SK-N-SH (cell line): ENCODE data around the gene PRIMPOL. TPM values are rescaled to one million over a fixed set of nuclear protein-coding genes. Genes with fewer than 3 reads are reported as not detected.
A peak's percentile ranks its signal among the peaks of the same experiment; 100 is the strongest.

Experiments used
- CTCF ChIA-PET: fragments of 300-600, 350-600 bp; formaldehyde crosslinking; extraction: SDS; loops from one replicate; lab custom pipeline; 2021; lab: Yijun Ruan, JAX
- POLR2A ChIA-PET: fragments of 350-600 bp; sonication (Branson Sonifier 250); formaldehyde crosslinking; extraction: SDS; loops from one replicate; lab custom pipeline; 2020; ENCODE audit warnings: antibody characterized with exemption, inconsistent platforms; lab: Yijun Ruan, JAX
- DNase-seq: peaks from one replicate; pipeline ENCODE4 v3.0.0; 2012
- H2AFZ ChIP-seq: fragments of 200-600 bp; sonication (generic); 2 replicates; pipeline ENCODE4 v1.8.1; 2016; ENCODE audit warnings: antibody characterized with exemption, mild to moderate bottlenecking, low read depth
- H3F3A ChIP-seq: fragments of 200-600 bp; sonication (generic); replicated peaks from 2 replicates; pipeline ENCODE3; 2016; ENCODE audit warnings: antibody characterized with exemption, mild to moderate bottlenecking; ENCODE audit not compliant: insufficient read depth
- H3K27ac ChIP-seq, 2 experiments: fragments of 200-500 bp in 1 of 2; fragments of 200-600 bp in 1 of 2; sonication (Bioruptor generic) in 1 of 2; sonication (generic), shearing (Covaris generic) in 1 of 2; 2 replicates each; pipeline versions ENCODE4 v1.5.1 to v1.6.1; 2014 to 2016; ENCODE audit warnings: low read depth in 2 of 2, inconsistent platforms in 1 of 2, low read length in 1 of 2, mild to moderate bottlenecking in 1 of 2, mixed read lengths in 1 of 2
- H3K27me3 ChIP-seq: fragments of 200-600 bp; sonication (generic), shearing (Covaris generic); 2 replicates; pipeline ENCODE4 v1.6.1; 2016; ENCODE audit warnings: mixed run types; ENCODE audit not compliant: insufficient read depth
- H3K36me3 ChIP-seq, 2 experiments: fragments of 200-500 bp in 1 of 2; fragments of 200-600 bp in 1 of 2; sonication (Bioruptor generic) in 1 of 2; sonication (generic) in 1 of 2; replicated peaks in 1 of 2; 2 replicates each; pipeline versions ENCODE3 to v1.5.1; 2014 to 2016; ENCODE audit warnings: low read length in 1 of 2, mild to moderate bottlenecking in 1 of 2; ENCODE audit not compliant: insufficient read depth in 2 of 2, control insufficient read depth in 1 of 2
- H3K4me1 ChIP-seq, 2 experiments: fragments of 200-500 bp in 1 of 2; fragments of 200-600 bp in 1 of 2; sonication (Bioruptor generic) in 1 of 2; sonication (generic), shearing (Covaris generic) in 1 of 2; 2 replicates each; pipeline versions ENCODE4 v1.5.1 to v1.6.1; 2014 to 2016; ENCODE audit warnings: low read depth in 1 of 2, low read length in 1 of 2, mixed run types in 1 of 2; ENCODE audit not compliant: insufficient read depth in 2 of 2, control insufficient read depth in 1 of 2
- H3K4me2 ChIP-seq: fragments of 200-600 bp; sonication (generic), shearing (Covaris generic); 2 replicates; pipeline ENCODE4 v1.6.1; 2017; ENCODE audit warnings: mixed run types
- H3K4me3 ChIP-seq, 2 experiments: fragments of 200-500 bp in 1 of 2; fragments of 200-600 bp in 1 of 2; sonication (Bioruptor generic) in 1 of 2; sonication (generic), shearing (Covaris generic) in 1 of 2; 2 replicates each; pipeline versions ENCODE4 v1.5.1 to v1.8.1; 2014 to 2016; ENCODE audit warnings: low read depth in 2 of 2, inconsistent platforms in 1 of 2, low read length in 1 of 2, mild to moderate bottlenecking in 1 of 2, mixed read lengths in 1 of 2, moderate library complexity in 1 of 2
- H3K79me2 ChIP-seq: fragments of 200-600 bp; sonication (generic); 2 replicates; pipeline ENCODE4 v1.8.1; 2017; ENCODE audit warnings: mild to moderate bottlenecking; ENCODE audit not compliant: insufficient read depth
- H3K9ac ChIP-seq: fragments of 200-600 bp; sonication (generic); 2 replicates; pipeline ENCODE4 v1.6.1; 2017; ENCODE audit warnings: mixed run types
- H3K9me2 ChIP-seq: fragments of 200-600 bp; sonication (generic); 2 replicates; pipeline ENCODE4 v1.6.1; 2017; ENCODE audit warnings: mixed run types
- H3K9me3 ChIP-seq: fragments of 200-600 bp; sonication (generic); 2 replicates; pipeline ENCODE4 v1.6.1; 2017; ENCODE audit warnings: mixed run types, mild to moderate bottlenecking, moderate library complexity
- H4K20me1 ChIP-seq: fragments of 200-600 bp; sonication (generic); 2 replicates; pipeline ENCODE4 v1.6.1; 2017; ENCODE audit warnings: mild to moderate bottlenecking, mixed run types; ENCODE audit not compliant: insufficient read depth
- CHD2 ChIP-seq: fragments of 150-350 bp; IDR thresholded peaks from 2 replicates; pipeline ENCODE4 v1.6.1; 2018; ENCODE audit warnings: low read length; ENCODE audit not compliant: partially characterized antibody
- ELF1 ChIP-seq: IDR thresholded peaks from 2 replicates; pipeline ENCODE4 v1.4.0; 2012
- FOXJ3 ChIP-seq: sonication (generic); formaldehyde crosslinking; IDR thresholded peaks from 2 replicates; pipeline ENCODE4 v1.5.1; 2020; ENCODE audit warnings: mild to moderate bottlenecking, missing genetic modification reagents
- GABPA ChIP-seq: IDR thresholded peaks from 2 replicates; pipeline ENCODE4 v1.4.0; 2012; ENCODE audit warnings: low read depth, mild to moderate bottlenecking
- GATA2 ChIP-seq: sonication (generic); formaldehyde crosslinking; IDR thresholded peaks from 2 replicates; pipeline ENCODE4 v1.5.0; 2020; ENCODE audit warnings: mild to moderate bottlenecking, missing genetic modification reagents
- MEF2A ChIP-seq: IDR thresholded peaks from 2 replicates; pipeline ENCODE4 v1.4.0; 2012; ENCODE audit warnings: low read depth, borderline replicate concordance
- MXI1 ChIP-seq: IDR thresholded peaks from 2 replicates; pipeline ENCODE4 v1.6.1; 2012; ENCODE audit warnings: mild to moderate bottlenecking, low read depth, low read length, improper control_type of control experiment
- SMC3 ChIP-seq: IDR thresholded peaks from 2 replicates; pipeline ENCODE4 v1.6.1; 2012; ENCODE audit warnings: low read depth, low read length, improper control_type of control experiment
- TCF12 ChIP-seq: IDR thresholded peaks from 2 replicates; pipeline ENCODE4 v1.4.0; 2012
- YY1 ChIP-seq: IDR thresholded peaks from 2 replicates; pipeline ENCODE4 v1.4.0; 2012; ENCODE audit warnings: low read depth, mild to moderate bottlenecking
- WGBS: methylation state at CpG from one replicate; pipeline ENCODE4 v1.1.6; 2017; ENCODE audit warnings: low lambda C conversion rate; 5-methylcytosine and 5-hydroxymethylcytosine counted together
- polyA plus RNA-seq, 3 experiments: library from polyadenylated mRNA; depleted of rRNA; stranded (reverse); fragments of >200 nt; gene quantifications; 2 replicates each; pipeline ENCODE4 v1.2.3, GENCODE V29; 2012
- TF ChIP-seq, protein P1 (sequence below): IDR thresholded peaks from 2 replicates; pipeline ENCODE4 v1.4.0; 2012; ENCODE audit warnings: low read depth, borderline replicate concordance

Gene PRIMPOL
- polyA plus RNA-seq, 1 of the 3 experiments (the other 2 are of a cell fraction) = 8.0 TPM

DNA sequence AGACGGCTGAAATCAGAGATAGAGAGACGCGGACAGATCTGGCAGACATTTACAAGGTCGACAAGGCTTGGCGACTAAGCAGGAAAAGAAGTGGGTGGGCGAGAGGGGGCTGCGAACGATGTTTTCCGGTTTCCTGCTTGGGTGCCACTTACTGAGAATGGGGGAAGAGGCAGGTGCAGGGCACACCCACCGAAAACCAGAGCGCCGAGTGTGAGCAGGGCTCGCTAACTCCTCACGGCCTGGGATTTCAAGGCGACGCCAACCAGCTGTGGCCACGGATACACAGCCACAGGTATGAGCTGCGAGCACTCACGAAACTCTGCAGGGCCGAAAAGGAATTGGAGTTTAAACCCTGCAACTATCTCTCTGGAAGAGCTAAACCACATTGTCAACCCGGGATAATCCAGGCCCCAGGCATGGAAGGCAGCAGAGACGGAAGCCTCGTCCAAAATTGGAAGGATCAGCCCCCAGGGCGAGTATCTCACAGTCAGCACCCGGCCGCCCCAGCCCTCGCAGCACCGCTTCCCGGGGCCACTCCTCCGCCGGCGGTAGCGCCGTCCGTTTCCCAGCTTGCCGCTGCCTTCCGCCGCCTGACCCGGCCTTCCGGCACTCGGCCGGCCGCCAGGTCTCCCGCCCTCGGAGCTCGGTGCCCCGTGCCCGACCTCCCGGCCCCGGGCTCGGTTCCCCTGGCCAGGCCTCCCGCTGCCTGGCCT lies 1.1 kb upstream of the PRIMPOL start:
- Histone ChIP-seq H3K36me3 (peaks cover 12 to 15% of the 10 kb centered on the region in 2 experiments), H3K9me3 (no peaks in the 10 kb centered on the region), H3K4me3 (peak overlapping the region; percentile 72 to 86), H3K27ac (peak overlapping the region; percentile 91 to 94), H3K9me2 (no peaks in the 10 kb centered on the region), H2AFZ (peak overlapping the region; percentile 72; the same call in 1 of the 2 replicates), H3K4me2 (peak overlapping the region; percentile 92), H3K27me3 (no peaks in the 10 kb centered on the region), H3K4me1 (peaks cover 26 to 27% of the 10 kb centered on the region in 2 experiments; a peak in 3 of 4 replicates), H4K20me1 (peaks cover 23% of the 10 kb centered on the region; the same call in 1 of the 2 replicates), H3K9ac (peak overlapping the region; percentile 97), H3K79me2 (peaks cover 64% of the 10 kb centered on the region), H3F3A (peaks cover 7% of the 10 kb centered on the region)
- WGBS = 2% methylated on average over 44 of the region's 52 CpGs
- CTCF ChIA-PET = interaction anchor here (0.7 to 3.0 kb wide), 7 partner anchors 76 to 448 kb away, joined by 3 to 16 read pairs (median 4); no protein-coding TSS in a partner anchor
- DNase-seq = peak; percentile 62
- POLR2A ChIA-PET = interaction anchor here (0.6 to 1.3 kb wide), 5 partner anchors 43 to 494 kb away, joined by 3 to 5 read pairs (median 4); partner anchors contain the start of genes CENPU, IRF2 and SLC25A4
- TF ChIP-seq GABPA (peak; percentile 18; the same call in 1 of the 2 replicates), YY1 (0 out of 2 replicates have a peak, but pooled peaks have one; percentile 4), MEF2A (no peak), SMC3 (no peak), CHD2 (no peak), FOXJ3 (no peak), ELF1 (no peak; the same call in 1 of the 2 replicates)
- TF ChIP-seq, protein P1, sequence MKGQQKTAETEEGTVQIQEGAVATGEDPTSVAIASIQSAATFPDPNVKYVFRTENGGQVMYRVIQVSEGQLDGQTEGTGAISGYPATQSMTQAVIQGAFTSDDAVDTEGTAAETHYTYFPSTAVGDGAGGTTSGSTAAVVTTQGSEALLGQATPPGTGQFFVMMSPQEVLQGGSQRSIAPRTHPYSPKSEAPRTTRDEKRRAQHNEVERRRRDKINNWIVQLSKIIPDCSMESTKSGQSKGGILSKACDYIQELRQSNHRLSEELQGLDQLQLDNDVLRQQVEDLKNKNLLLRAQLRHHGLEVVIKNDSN = no peak

DNA sequence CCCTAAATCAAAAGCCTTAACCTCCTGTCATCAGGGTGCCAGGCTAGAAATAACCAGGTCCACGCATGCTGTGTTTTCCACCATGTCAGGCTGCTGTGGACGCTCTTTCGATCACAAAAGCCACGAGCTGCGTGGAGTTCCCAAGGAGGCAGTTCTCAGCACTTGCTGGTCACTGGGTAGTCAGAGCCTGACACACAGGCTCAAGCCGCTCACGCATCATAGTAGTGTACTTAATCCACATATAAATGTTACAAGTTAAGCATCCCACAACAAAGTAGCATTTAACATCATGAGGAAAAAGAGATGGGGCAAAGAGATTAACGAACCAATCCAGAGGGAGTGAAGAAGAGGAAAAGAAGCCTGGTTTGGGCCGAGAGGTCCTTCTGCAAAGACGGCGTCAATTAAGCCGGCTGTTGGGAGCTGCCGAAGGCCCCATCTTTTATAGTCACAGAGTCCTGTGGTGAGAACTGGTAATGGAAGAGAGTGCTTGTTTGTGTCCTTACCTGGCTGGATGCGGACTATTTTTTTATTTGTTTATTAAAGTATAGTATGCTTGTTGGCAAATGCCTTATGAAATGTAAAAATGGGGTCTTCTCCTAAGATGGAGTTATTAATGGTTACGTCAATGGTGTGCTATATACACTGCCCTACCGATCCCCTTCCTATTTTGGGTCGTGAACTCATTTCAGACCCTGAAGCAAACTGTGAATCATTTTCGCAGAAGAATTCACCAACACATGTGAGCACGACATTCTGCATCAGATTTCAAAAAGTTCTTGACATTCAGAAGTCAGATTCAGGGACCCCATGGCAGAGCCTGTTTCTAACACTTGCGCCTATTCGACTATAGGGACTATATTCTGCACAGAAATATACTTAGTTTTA lies 675 bp downstream of the PRIMPOL start:
- H3K27ac ChIP-seq = peak overlapping the region; percentile 71 to 91
- no peaks in the 10 kb centered on the region for H3K9me2 ChIP-seq
- 37% methylated on average over 21 of the region's 21 CpGs for WGBS
- peaks cover under 1% of the 10 kb centered on the region for H3F3A ChIP-seq
- H2AFZ ChIP-seq = peak overlapping the region; percentile 70
- no peaks in the 10 kb centered on the region for H3K9me3 ChIP-seq
- TF ChIP-seq TCF12 (no peak), MXI1 (peak; percentile 51; the same call in 1 of the 2 replicates), GATA2 (CRISPR knock-in tag) (no peak)
- TF ChIP-seq, all 33 proteins: peak for 1
- ChIA-PET POLR2A (no interaction called here), CTCF (interaction anchor here (0.8 to 3.0 kb wide), 5 partner anchors 95 to 550 kb away, joined by 3 to 16 read pairs (median 4); no protein-coding TSS in a partner anchor)
- H3K9ac ChIP-seq = peak overlapping the region; percentile 79
- no peaks in the 10 kb centered on the region for H3K27me3 ChIP-seq
- H3K4me3 ChIP-seq = peak overlapping the region; percentile 75 to 80
- peaks cover 9 to 11% of the 10 kb centered on the region in 2 experiments for H3K36me3 ChIP-seq
- peaks cover 48% of the 10 kb centered on the region for H3K79me2 ChIP-seq
- peaks cover 19 to 24% of the 10 kb centered on the region in 2 experiments; a peak in 3 of 4 replicates for H3K4me1 ChIP-seq
- peak; percentile 31 for DNase-seq
- H4K20me1 ChIP-seq = peaks cover 18% of the 10 kb centered on the region; the same call in 1 of the 2 replicates
- H3K4me2 ChIP-seq = peak overlapping the region; percentile 84
